HG02840 (cell line): ENCODE measurements around the gene COPG1.
"Not testable (repeated sequence)": the region's sequence is repeated elsewhere in the genome, so short reads cannot be mapped to it uniquely, and the experiment has no call there.

ENCODE experiments used
- ATAC-seq: cut with Tn5 transposase; IDR thresholded peaks from one replicate; pipeline ENCODE4 v1.9.1; 2021; ENCODE audit warnings: mild to moderate bottlenecking, moderate library complexity, moderate number of reproducible peaks; ENCODE audit not compliant: unreplicated experiment, low FRiP score

Gene COPG1, protein sequence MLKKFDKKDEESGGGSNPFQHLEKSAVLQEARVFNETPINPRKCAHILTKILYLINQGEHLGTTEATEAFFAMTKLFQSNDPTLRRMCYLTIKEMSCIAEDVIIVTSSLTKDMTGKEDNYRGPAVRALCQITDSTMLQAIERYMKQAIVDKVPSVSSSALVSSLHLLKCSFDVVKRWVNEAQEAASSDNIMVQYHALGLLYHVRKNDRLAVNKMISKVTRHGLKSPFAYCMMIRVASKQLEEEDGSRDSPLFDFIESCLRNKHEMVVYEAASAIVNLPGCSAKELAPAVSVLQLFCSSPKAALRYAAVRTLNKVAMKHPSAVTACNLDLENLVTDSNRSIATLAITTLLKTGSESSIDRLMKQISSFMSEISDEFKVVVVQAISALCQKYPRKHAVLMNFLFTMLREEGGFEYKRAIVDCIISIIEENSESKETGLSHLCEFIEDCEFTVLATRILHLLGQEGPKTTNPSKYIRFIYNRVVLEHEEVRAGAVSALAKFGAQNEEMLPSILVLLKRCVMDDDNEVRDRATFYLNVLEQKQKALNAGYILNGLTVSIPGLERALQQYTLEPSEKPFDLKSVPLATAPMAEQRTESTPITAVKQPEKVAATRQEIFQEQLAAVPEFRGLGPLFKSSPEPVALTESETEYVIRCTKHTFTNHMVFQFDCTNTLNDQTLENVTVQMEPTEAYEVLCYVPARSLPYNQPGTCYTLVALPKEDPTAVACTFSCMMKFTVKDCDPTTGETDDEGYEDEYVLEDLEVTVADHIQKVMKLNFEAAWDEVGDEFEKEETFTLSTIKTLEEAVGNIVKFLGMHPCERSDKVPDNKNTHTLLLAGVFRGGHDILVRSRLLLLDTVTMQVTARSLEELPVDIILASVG

DNA sequence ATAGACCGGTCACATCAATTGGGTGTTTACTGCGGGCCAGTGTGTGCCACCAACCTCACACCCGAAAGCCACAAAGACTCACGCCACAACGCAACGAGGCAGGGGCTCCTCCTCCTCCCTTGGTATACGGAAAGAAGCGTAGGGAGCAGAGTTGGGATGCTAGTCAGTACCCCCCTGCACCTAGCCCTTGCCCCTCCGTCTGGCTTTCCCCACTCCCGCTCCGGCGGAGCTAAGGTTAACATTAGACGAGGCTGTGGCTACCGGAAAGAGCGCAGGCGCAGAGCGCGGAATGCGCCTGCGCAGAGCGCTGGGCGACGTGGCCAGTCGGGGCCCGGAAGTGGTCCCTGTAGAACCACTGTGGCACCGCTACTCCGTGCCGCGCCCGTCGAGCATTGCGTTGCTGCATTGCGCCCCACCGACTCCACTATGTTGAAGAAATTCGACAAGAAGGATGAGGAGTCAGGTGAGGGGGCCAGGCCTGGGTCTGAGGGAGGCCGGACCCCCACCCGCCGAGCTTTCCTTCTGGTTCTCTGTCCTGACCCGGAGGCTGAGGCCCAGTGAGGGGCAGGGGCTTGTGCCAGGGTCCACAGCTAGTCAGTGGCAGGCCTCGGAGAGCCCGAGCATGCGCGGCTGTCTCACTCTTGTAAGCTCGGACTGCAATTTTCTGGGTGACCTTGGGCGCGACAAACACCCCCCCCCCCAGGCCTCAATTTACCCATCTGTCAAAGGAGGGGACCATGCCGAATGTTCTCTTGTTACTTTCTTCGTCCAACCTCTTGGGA is at the start of gene COPG1:
COPG1 (plus strand) TSS at position 323 of the 782 bp plus-strand sequence; CDS start at position 427, 104 bp downstream.
- peak; percentile 87 for ATAC-seq

DNA sequence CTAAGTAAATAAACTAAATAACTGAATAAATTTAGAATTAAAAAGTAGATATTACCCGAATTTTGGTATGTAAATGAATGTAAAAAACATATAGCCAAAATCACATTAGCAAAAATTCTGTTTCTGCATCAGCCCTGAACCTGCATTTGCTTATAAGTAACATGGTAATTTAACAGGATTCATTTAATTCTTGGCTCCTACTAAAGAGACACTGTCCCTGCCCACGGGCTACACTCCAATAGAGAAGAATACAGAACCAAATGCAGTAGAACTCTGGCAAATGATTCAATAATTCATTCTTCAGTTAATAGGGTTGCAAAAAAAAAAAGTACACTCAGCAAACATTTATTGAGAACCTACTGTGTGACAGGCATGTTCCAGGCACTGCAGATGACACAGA is 44.9 kb upstream of the COPG1 start:
- ATAC-seq: no peak

DNA sequence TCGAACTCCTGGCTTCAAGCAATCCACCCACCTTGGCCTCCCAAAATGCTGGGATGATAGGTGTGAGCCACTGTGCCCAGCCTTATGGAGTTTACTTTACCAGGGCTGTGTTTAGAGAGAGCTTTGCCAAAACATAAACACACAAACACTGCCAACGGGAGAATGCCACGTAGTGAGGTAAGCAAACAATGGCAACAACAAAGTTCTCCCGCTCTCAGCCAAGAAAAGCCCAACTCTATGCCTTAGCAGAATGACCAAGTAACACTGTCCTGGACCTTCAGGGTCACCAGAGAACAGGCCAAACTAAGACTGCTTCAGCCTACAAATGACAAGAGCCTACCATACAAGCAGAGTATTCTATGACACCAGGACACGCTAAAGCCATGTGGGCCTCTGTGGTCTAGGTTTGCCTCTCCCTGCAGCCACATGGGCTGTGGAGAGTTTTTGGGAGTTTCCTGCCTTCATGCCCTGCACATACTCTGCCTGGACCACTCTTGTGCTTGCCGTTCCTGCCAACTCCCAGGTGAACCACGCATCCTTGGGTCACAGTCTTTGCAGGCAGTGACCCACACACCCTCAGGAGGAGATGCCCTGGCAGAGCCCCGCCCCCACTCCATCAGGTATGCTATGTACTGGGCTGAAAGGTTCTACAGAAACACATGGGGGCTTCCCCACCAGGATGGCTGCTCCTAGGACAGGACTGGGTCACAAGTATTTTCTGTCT is 44.1 kb upstream of the COPG1 start:
- no peak for ATAC-seq

DNA sequence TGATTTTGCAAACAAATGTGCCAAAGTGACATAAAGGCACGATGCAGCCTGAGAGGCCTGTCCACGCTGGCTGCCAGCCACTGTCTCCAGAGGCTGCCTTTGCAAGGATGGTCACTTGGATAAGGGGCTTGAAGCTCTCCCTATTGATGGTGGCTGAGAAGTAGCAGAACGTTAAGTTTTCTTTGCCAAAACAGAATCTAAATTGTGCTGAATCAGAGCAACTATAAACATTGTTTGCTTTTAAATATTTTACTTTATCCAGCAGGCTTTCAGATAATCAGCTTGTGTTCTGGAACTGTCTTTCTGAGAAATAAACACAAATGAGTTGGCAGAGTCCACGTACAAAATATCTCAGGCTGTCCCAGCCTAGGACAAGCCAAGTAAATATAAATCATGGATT is 41.9 kb upstream of the COPG1 start:
- ATAC-seq: no peak

DNA sequence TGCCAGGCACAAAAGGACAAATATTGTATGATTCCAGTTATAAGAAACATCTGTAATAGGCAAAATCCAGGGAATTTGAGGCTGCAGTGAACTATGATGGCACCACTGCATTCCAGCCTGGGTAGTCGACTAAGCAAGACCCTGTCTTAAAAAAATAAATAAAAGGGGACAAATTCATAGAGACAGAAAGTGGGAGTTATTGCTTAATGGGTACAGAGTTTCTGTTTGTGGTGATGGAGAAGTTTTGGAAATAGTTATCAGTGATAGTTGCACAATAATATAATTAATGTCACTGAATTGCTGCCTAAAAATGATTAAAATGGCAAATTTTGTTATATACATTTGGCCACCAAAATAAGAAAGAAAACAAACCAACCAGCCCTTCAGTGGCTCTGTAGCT is 38.1 kb upstream of the COPG1 start:
- no peak for ATAC-seq

DNA sequence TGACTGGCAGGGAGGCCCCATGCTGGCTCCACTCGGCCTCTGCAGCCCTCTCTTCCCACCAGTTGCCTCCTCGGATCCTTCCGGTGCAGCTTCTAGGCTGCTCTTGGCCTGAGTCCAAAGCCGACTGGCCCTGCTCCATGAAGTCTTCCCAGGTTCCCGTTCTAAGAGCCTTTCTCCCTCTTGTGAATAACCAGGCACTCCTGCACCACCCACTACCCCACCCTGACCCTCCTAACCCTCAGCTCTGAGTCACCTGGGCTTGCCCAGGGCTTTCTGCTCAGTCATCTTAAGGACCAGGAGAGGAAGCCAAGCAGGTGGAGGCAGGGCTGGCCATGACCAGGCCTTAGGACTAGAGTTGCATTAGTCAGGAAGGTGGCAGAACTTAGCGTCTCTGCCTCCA is 37.6 kb upstream of the COPG1 start:
- no peak for ATAC-seq

DNA sequence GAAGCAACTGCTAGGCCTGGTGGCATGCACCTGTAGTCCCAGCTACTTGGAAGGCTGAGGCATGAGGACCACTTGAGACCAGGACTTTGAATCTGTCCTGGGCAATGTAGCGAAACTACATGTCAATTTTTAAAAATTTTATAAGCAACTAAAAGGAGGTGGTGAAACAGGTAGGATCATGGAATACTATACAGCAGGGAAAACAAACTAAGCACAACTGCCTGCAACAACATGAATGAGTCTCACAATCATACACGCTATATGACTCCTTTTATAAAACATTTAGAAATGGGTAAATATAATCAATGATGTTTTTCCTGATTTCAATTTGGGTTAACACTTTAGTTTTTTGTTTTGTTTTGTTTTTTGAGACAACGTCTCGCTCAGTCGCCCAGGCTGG is 36.2 kb upstream of the COPG1 start:
- ATAC-seq: no peak

DNA sequence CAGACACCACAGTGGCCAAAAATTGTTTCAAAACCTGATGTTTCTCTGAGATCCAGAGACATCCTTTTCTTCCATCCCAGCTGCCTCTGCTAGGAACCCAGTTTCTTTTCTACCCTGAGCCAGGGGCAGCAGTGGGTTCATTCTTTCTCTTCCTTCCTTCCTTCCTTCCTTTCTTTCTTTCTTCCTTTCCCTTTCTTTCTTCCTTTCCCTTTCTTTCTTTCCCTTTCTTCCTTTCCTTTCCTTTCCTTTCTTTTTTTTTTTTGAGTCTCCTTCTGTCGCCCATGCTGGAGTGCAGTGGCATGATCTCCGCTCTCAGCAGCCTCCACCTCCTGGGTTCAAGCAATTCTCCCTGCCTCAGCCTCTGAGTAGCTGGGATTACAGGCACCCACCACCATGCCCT is 30.7 kb upstream of the COPG1 start:
- ATAC-seq: no peak

DNA sequence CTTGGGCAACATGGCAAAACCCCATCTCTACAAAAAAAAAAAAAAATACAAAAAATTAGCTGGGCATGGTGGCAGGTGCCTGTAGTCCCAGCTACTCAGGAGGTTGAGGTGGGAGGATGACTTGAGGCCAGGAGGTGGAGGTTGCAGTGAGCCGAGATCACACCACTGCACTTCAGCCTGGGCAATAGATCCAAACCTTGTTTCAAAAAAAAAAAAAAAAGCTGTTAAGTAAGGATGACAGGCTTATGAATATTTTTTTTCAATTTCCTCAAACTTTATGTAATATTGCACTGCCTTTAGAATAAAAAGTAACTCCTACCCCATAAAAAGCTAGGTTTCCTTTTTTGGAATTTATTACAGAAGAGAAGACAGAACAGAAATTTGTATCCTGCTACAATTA is 25.0 kb upstream of the COPG1 start:
- ATAC-seq: not testable (repeated sequence)

DNA sequence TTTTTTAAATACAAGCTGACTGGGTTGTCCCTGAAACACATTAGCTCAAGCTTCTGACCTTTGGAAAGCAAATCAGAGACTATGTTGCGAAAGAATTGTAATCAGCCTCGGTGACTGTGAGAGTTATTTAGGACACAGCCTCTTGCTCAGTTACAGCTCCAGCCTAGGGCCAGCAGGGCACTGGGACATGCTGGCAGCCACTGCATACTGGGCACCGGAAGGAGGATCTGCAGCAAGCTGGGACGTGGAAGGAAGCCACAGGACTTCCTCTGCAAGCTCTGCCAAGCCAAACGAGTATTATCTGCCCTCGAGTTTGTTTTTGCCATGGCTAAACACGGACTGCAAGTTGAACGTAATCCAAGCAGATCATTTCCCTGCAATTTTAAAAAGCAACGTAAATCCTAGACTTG is 24.4 kb upstream of the COPG1 start:
- ATAC-seq: no peak

DNA sequence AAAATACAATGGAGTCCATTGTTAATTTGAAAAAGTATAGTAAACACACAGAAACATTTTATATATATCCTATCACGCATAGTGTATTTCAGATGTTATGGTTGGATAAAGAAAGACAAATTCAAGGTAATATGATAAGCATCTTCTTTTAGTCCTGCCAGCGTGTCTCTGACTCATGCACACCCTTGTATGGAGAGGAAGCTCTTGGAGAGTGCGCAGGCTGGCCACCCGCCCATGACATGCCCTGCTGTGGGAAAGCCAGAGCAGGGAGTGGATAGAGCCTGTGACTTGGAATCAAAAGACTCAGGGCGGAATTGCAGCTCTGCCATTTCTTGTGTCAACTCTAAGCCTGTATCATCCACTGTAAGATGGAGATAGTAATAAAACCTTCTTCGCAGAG is 23.0 kb upstream of the COPG1 start:
- ATAC-seq: no peak

DNA sequence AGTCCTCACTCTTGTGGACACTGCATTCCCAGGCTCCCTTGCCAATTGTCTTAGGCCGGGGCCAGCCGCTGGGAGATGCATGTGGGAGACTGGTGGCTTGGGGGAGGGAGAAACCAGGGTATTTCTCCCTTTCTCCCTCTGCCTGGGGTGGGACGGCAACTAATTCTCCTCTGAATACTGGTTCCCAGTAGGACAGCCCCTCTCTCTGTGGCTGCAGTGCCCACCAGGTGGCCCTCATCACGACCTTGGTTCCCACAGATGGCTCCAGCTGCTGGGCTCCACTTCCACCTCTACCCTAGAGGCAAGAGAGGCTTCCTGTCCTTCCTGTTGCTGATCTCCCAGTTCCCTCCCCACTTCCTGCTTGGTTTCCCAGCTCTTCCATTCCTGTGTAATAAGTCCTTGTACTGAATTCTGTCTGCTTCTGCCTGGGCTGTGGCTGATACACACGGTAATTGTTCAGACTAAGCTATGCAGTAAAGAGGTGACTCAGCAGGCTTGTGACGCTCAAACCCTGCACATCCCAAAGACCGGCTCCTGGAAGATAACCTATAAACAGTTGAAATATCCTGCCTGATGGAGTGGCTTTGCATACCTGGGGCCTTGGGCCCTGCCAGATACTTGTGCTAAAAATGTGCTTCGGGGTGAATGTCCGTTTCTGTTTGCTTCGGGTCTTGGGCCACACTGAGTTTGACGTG is 20.4 kb upstream of the COPG1 start:
- no peak for ATAC-seq

DNA sequence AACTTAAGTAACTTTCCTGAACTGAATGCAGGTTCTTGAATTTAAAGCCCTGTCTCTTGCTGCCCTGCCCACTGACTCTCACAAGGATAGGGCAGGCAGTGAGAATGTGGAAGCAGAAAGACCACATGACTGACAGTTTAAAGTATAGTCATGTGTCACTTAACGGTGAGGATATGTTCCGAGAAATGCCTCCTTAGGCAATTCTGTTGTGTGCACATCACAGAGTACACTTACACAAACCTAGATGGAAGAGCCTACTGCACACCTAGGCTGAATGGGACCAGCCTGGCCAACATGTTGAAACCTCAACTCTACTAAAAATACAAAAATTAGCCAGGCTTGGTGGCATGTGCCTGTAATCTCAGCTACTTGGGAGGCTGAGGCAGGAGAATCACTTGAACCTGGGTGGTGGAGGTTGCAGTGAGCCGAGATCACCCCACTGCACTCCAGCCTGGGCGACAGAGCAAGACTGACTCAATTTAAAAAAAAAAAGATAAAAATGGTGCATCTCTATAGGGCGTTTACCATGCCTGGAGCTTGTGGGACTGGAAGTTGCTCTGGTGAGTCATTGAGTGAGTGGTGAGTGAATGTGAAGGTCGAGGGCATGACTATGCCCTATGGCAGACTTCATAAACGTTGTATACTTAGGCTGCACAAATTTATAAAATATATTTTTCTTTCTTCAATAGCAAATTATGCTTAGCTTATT is 18.9 kb upstream of the COPG1 start:
- no peak for ATAC-seq

DNA sequence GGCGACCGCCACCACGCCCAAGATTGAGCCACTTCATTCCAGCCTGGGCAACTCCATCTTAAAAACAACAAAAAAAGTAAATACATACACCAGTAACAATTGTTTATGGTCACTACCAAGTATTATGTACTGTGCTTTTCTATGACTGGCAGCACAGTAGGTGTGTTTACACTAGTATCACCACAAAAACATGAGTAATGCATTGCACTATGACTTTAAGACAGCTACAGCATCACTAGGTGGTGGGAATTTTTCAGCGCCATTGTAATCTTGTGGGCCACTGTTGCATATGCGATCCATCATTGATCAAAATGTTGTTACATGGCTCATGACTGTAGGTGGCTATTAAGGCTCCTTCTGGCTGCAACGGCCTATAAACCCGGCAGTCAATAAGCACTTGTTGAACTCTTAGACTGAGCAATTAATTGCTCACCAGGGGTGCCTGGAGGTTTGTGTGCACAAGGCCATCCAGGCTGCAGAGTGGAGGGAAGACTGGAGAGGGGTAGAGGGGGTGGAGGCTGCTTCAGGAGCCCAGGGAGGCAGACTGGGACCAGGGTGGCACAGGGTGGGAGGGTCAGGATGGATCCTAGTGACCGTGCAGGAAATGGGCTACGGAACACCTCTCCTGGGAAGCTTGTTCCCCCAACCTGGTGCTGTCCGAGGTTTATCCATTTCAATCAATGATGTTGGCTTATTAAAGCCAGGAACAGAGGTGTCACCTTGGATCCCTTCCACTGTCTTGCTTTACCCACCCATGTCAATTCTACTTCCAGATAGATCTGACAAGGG is 17.9 kb upstream of the COPG1 start:
- ATAC-seq: no peak

DNA sequence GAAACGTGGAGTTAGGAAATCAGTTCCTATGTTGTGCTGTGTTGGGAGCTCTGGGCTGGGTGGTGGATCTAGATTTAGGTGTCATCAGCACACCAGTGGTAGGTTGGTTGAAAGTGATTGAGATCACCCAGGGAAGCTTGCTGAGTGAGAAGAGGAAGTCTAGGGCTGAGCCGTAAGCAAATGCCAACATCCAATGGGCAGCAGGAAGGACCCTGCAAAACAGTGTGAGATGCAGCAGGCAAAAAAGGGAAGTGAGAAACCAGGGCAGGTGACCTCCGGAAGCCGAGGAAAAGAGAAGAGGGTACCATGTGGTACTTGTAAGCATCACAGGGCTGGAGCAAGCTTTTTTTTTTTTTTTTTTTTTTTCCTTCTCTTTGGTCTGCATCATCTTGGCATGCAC is 15.9 kb upstream of the COPG1 start:
- peak; percentile 76 for ATAC-seq

DNA sequence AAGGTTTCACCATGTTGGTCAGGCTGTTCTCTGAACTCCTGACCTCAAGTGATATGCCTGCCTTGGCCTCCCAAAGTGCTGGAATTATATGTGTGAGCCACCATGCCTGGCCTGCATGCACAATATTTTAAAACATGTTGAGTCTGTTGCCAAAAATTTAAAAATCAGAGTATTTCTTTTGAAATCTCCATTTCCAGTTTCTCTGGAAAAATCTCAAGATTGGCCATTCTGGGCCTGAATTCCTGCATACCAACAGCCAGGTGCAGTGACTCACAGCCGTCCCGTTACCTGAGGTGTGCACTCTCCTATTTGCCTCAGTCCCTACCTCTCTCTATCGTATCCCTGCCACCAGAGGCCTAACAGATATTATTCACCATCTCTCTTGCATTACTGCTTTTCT is 15.0 kb upstream of the COPG1 start:
- no peak for ATAC-seq

DNA sequence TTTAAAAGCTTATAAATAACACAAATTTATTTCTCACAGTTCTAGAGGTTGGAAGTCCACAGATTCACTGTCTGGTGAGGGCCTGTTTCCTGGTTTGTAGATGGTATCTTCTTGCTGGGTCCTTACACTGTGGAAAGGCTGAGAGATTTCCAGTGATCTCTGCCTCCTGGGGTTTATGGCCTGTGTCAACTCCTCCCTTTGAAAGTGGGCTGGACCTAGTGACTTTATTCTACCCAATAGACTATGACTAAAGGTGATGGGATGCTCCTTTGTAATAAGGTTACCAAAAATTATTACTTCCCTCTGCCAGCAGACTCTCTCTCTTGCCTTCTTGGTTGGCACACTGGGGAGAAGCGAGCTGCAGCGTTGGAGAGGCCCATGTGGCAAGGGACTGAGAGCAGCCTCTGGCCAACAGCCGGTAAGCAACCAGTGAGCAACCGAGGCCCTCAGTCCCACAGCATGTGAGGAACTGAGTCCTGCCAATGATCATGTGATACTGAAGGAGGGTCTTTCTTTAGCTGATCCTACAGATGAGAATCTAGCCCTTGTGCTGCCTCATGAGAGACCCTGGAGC is 14.0 kb upstream of the COPG1 start:
- no peak for ATAC-seq
